Neural progenitor cell (in vitro differentiated cells): ENCODE data around the gene SPATA31C1. TPM values are rescaled to one million over a fixed set of nuclear protein-coding genes. Genes with fewer than 3 reads are reported as not detected.
A peak's percentile ranks its signal among the peaks of the same experiment; 100 is the strongest.

Source experiments
- DNase-seq: peaks from one replicate; pipeline ENCODE4 v3.0.0-alpha.2; 2016; ENCODE audit warnings: low spot score
- H2AFZ ChIP-seq: fragments of 200-600 bp; sonication (generic); replicated peaks from 2 replicates; pipeline ENCODE4 v1.6.1; 2016; ENCODE audit warnings: antibody characterized with exemption
- H3F3A ChIP-seq: fragments of 200-600 bp; sonication (generic); 2 replicates; pipeline ENCODE4 v1.6.1; 2016; ENCODE audit warnings: antibody characterized with exemption, low read depth
- H3K27ac ChIP-seq: fragments of 200-600 bp; sonication (generic); 2 replicates; pipeline ENCODE4 v1.5.1; 2016; ENCODE audit warnings: mild to moderate bottlenecking
- H3K27me3 ChIP-seq: fragments of 200-600 bp; sonication (generic); 2 replicates; pipeline ENCODE4 v1.6.1; 2016; ENCODE audit warnings: mild to moderate bottlenecking, moderate library complexity
- H3K36me3 ChIP-seq: fragments of 200-600 bp; sonication (generic); 2 replicates; pipeline ENCODE4 v1.5.1; 2016
- H3K4me1 ChIP-seq: fragments of 200-600 bp; sonication (generic); 2 replicates; pipeline ENCODE4 v1.6.1; 2016; ENCODE audit warnings: mixed run types
- H3K4me2 ChIP-seq: fragments of 200-600 bp; sonication (generic); 2 replicates; pipeline ENCODE4 v1.6.1; 2016
- H3K4me3 ChIP-seq: fragments of 200-600 bp; sonication (generic); 2 replicates; pipeline ENCODE4 v1.5.1; 2016
- H3K79me2 ChIP-seq: fragments of 200-600 bp; sonication (generic); 2 replicates; pipeline ENCODE4 v1.6.1; 2016; ENCODE audit warnings: low read depth
- H3K9ac ChIP-seq: fragments of 200-600 bp; sonication (generic); 2 replicates; pipeline ENCODE4 v1.6.1; 2016
- H3K9me3 ChIP-seq: fragments of 200-600 bp; sonication (generic); 2 replicates; pipeline ENCODE4 v1.5.1; 2016; ENCODE audit warnings: low read depth
- H4K20me1 ChIP-seq: fragments of 200-600 bp; sonication (generic); 2 replicates; pipeline ENCODE4 v1.6.1; 2016; ENCODE audit warnings: low read depth
- H3K27ac Mint-ChIP-seq: 3 replicates; pipeline ENCODE4 v1.8.0; 2021; ENCODE audit warnings: mixed read lengths
- H3K27me3 Mint-ChIP-seq: 2 replicates; pipeline ENCODE4 v1.8.0; 2022; ENCODE audit warnings: low read depth, mild to moderate bottlenecking, inconsistent platforms, moderate library complexity, mixed read lengths; ENCODE audit not compliant: insufficient read depth
- H3K36me3 Mint-ChIP-seq: 3 replicates; pipeline ENCODE4 v1.8.0; 2021; ENCODE audit warnings: mixed read lengths
- H3K4me1 Mint-ChIP-seq: 3 replicates; pipeline ENCODE4 v1.8.0; 2021; ENCODE audit warnings: mixed read lengths
- H3K4me3 Mint-ChIP-seq: 3 replicates; pipeline ENCODE4 v1.8.0; 2021; ENCODE audit warnings: mild to moderate bottlenecking, moderate library complexity, mixed read lengths
- H3K9me3 Mint-ChIP-seq: 3 replicates; pipeline ENCODE4 v1.8.0; 2020; ENCODE audit warnings: mixed read lengths
- EZH2 ChIP-seq: fragments of 200-600 bp; sonication (generic); IDR thresholded peaks from 2 replicates; pipeline ENCODE4 v1.6.1; 2017; ENCODE audit warnings: antibody characterized with exemption, mild to moderate bottlenecking, moderate library complexity
- EZH2phosphoT487 ChIP-seq: fragments of 200-600 bp; sonication (generic); IDR thresholded peaks from 2 replicates; pipeline ENCODE4 v1.6.1; 2017; ENCODE audit warnings: antibody characterized with exemption
- total RNA-seq: library from RNA; depleted of rRNA; stranded (reverse); fragments of >200 nt; gene quantifications from 2 replicates; pipeline ENCODE4 v1.2.3, GENCODE V29; 2015; ENCODE audit warnings: low replicate concordance
- TF ChIP-seq, protein P1 (sequence below): fragments of 200-600 bp; sonication (generic); IDR thresholded peaks from 2 replicates; pipeline ENCODE4 v1.5.1; 2017; ENCODE audit warnings: antibody characterized with exemption, mild to moderate bottlenecking

SPATA31C1 gene
- total RNA-seq, 1 donor from 2014 or later = not detected

DNA sequence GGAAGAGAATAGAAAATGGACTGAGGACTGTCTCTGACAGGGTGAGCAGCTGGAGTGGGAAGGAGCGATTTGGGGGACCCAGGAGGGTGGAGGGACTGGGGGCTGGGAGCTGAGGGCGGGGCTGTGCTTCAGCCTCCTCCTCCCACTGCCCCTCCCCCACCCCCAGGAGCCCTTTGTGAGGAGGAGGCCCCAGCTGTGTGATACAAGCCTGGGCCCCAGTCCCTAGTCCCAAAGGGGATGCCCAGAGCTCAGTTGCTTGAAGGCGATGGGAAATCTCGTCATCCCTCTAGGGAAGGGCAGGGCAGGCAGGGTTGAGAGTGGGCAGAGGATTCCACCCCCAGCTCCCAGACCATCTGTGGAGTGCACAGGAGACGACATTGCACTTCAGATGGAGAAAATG is 35.1 kb upstream of the SPATA31C1 start, which contains the start of gene SPATA31E1:
SPATA31E1 (plus strand) TSS at position 251 of the 400 bp plus-strand sequence; CDS start at position 266, 15 bp downstream.
- Histone ChIP-seq H3K79me2 (no peaks in the 10 kb centered on the region), H3K9me3 (no peaks in the 10 kb centered on the region), H4K20me1 (no peaks in the 10 kb centered on the region), H3K27me3 (no peaks in the 10 kb centered on the region), H3F3A (no peaks in the 10 kb centered on the region), H3K4me1 (peaks cover 9% of the 10 kb centered on the region), H3K4me3 (no peak within 1 kb of the TSS), H3K27ac (no peak within 1 kb of the TSS), H2AFZ (peak within 1 kb of the TSS; percentile 68), H3K4me2 (peak within 1 kb of the TSS; percentile 27), H3K9ac (no peak within 1 kb of the TSS), H3K36me3 (no peaks in the 10 kb centered on the region)
- Mint-ChIP-seq H3K4me1 (peaks cover 7% of the 10 kb centered on the region), H3K36me3 (no peaks in the 10 kb centered on the region), H3K9me3 (peaks cover 2% of the 10 kb centered on the region), H3K4me3 (no peak within 1 kb of the TSS), H3K27ac (no peak within 1 kb of the TSS), H3K27me3 (peaks cover 3% of the 10 kb centered on the region)
- DNase-seq = peak; percentile 39
- TF ChIP-seq EZH2phosphoT487 (no peak), EZH2 (no peak)
- TF ChIP-seq, protein P1, sequence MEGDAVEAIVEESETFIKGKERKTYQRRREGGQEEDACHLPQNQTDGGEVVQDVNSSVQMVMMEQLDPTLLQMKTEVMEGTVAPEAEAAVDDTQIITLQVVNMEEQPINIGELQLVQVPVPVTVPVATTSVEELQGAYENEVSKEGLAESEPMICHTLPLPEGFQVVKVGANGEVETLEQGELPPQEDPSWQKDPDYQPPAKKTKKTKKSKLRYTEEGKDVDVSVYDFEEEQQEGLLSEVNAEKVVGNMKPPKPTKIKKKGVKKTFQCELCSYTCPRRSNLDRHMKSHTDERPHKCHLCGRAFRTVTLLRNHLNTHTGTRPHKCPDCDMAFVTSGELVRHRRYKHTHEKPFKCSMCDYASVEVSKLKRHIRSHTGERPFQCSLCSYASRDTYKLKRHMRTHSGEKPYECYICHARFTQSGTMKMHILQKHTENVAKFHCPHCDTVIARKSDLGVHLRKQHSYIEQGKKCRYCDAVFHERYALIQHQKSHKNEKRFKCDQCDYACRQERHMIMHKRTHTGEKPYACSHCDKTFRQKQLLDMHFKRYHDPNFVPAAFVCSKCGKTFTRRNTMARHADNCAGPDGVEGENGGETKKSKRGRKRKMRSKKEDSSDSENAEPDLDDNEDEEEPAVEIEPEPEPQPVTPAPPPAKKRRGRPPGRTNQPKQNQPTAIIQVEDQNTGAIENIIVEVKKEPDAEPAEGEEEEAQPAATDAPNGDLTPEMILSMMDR = no peak

DNA sequence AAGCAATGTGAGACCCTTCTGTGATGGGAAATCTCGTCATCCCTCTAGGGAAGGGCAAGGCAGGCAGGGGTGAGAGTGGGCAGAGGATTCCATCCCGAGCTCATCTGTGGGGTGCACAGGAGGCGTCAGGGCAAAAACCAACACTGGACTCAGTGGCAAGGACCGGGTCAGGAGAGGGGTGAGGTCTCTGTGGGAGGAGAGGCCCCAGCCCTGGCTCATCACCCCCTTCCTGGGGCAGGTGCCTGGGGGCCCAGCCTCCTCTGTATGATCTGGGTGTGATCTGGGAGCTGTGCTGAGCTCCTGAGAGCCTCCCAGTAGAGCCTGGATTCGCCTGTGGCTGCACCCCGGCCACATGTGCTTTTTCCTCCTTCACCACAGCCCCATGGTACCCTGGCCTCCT is 34.5 kb upstream of the SPATA31C1 start:
- Histone ChIP-seq H2AFZ (peak overlapping the region; percentile 34), H3K4me3 (no peak overlapping the region), H3K9ac (no peak overlapping the region), H4K20me1 (no peaks in the 10 kb centered on the region), H3K79me2 (no peaks in the 10 kb centered on the region), H3K4me1 (peaks cover 9% of the 10 kb centered on the region), H3K27me3 (no peaks in the 10 kb centered on the region), H3K27ac (no peak overlapping the region), H3F3A (no peaks in the 10 kb centered on the region), H3K36me3 (no peaks in the 10 kb centered on the region), H3K9me3 (no peaks in the 10 kb centered on the region), H3K4me2 (no peak overlapping the region)
- no peak for DNase-seq
- no peak for TF ChIP-seq EZH2phosphoT487
- TF ChIP-seq, protein P1 = no peak
- TF ChIP-seq EZH2 = no peak
- Mint-ChIP-seq H3K27me3 (peaks cover 3% of the 10 kb centered on the region), H3K4me1 (peaks cover 7% of the 10 kb centered on the region), H3K9me3 (no peaks in the 10 kb centered on the region), H3K4me3 (no peak overlapping the region), H3K27ac (no peak overlapping the region), H3K36me3 (no peaks in the 10 kb centered on the region)

DNA sequence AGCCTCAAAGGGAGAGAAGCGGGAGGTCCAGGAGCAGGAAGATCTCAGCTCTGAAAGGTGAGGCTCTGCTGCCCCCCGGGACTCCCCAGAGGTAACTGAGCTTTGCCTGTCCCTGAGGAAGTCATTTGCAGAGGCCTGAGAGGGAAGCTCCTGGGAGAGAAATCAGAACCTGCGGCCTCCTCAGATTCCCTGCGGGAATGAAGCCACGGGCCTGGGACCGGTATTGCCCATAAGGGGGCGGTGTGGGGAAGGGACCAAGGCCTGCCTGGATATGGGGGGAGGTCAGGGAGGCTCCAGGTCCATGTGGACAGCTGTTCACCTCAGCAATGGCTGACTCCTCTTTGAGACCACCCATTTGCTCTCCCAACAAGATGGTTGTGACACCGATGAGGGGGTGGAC is 33.8 kb upstream of the SPATA31C1 start:
- peaks cover 3% of the 10 kb centered on the region for H3K27me3 Mint-ChIP-seq
- peak; percentile 26 for DNase-seq
- no peak overlapping the region for H3K27ac Mint-ChIP-seq

More for the DNA sequence above, 33.8 kb upstream of the SPATA31C1 start:
- Histone ChIP-seq H4K20me1 (no peaks in the 10 kb centered on the region), H3F3A (no peaks in the 10 kb centered on the region), H3K27me3 (no peaks in the 10 kb centered on the region), H3K4me2 (no peak overlapping the region), H3K4me1 (peaks cover 9% of the 10 kb centered on the region), H3K9ac (no peak overlapping the region), H2AFZ (peak overlapping the region; percentile 68), H3K79me2 (no peaks in the 10 kb centered on the region), H3K4me3 (no peak overlapping the region), H3K27ac (no peak overlapping the region), H3K9me3 (no peaks in the 10 kb centered on the region), H3K36me3 (no peaks in the 10 kb centered on the region)
- Mint-ChIP-seq H3K9me3 (no peaks in the 10 kb centered on the region), H3K4me3 (no peak overlapping the region), H3K36me3 (no peaks in the 10 kb centered on the region), H3K4me1 (peaks cover 7% of the 10 kb centered on the region)
- TF ChIP-seq, protein P1 = peak; percentile 43
- TF ChIP-seq EZH2 (no peak), EZH2phosphoT487 (no peak)
